Measurements from ENCODE around the gene RFXAP. TPM values are rescaled to one million over a fixed set of nuclear protein-coding genes. Genes with fewer than 3 reads are reported as not detected.

The RFXAP gene, protein sequence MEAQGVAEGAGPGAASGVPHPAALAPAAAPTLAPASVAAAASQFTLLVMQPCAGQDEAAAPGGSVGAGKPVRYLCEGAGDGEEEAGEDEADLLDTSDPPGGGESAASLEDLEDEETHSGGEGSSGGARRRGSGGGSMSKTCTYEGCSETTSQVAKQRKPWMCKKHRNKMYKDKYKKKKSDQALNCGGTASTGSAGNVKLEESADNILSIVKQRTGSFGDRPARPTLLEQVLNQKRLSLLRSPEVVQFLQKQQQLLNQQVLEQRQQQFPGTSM
- 3.7 and 3.8 TPM in 2 replicates for total RNA-seq (ENCODE audit: low replicate concordance)

DNA sequence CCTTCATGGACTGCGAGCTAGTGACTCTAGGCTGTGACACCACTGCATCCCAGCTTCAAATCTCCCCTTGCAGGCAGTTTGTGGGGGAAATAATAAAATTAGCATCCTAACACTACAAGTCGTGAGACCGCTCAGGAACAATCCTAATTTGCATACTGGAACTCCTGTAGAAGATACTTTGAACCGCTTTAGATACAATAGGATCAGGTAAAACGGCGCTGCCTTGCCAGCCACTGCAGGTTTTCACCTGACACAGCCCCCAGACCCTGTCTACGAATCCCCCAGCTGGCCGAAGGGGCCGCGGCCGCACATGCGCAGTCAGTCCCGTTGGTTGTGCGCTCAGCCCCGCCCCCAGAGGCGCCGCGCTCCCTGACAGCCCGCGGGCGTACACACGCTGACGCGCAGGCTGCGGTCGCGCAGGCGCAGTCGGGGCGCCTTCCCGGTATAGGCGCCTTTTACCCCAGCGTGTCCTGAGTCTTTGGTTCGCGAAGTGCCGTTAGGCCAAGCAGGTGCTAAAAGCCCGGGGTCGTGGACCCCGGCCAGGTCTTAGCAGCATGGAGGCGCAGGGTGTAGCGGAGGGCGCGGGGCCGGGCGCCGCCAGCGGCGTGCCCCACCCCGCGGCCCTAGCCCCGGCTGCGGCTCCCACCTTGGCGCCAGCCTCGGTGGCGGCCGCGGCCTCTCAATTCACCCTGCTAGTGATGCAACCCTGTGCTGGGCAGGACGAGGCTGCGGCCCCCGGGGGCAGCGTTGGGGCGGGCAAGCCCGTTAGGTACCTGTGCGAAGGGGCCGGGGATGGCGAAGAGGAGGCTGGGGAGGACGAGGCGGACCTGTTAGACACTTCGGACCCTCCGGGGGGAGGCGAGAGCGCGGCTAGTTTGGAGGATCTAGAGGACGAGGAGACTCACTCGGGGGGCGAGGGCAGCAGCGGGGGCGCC is at the start of gene RFXAP:
Gene RFXAP, plus strand, starts transcription at position 419 of the 935 bp plus-strand sequence. Its CDS starts 136 bp downstream, at position 555.
- H3K4me3 ChIP-seq (ENCODE audit: low read depth, low read length): peak within 1 kb of the TSS; percentile 79
- TF ChIP-seq, protein P1, sequence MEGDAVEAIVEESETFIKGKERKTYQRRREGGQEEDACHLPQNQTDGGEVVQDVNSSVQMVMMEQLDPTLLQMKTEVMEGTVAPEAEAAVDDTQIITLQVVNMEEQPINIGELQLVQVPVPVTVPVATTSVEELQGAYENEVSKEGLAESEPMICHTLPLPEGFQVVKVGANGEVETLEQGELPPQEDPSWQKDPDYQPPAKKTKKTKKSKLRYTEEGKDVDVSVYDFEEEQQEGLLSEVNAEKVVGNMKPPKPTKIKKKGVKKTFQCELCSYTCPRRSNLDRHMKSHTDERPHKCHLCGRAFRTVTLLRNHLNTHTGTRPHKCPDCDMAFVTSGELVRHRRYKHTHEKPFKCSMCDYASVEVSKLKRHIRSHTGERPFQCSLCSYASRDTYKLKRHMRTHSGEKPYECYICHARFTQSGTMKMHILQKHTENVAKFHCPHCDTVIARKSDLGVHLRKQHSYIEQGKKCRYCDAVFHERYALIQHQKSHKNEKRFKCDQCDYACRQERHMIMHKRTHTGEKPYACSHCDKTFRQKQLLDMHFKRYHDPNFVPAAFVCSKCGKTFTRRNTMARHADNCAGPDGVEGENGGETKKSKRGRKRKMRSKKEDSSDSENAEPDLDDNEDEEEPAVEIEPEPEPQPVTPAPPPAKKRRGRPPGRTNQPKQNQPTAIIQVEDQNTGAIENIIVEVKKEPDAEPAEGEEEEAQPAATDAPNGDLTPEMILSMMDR (IDR thresholded peaks at IDR 0.05; ENCODE audit: insufficient read depth, low read length): no peak
- peak; percentile 84 for DNase-seq (ENCODE audit: low read depth)

DNA sequence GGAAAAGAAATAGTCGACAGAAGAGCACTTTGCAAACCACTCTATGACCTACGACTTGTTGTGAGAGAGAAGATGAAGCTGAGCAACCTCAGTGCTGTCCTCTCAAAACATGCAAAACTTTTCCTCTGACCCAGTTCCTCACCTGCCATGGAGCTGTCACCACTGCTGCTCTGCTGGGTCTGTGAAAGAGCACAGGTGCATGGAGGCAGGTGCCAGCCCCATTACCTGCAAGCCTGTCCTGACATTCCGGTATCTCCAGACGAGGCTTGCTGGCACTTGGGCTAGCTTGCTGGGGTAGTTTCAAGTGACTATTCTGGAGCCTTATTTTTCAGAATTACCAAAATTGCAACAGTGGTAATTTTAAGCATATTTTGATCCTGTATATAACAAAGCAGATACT is 49.5 kb upstream of the RFXAP start:
- H3K4me3 ChIP-seq (ENCODE audit: low read depth, low read length): no peak overlapping the region
- TF ChIP-seq, protein P1 (IDR thresholded peaks at IDR 0.05; ENCODE audit: insufficient read depth, low read length): no peak
- DNase-seq (ENCODE audit: low read depth): no peak

DNA sequence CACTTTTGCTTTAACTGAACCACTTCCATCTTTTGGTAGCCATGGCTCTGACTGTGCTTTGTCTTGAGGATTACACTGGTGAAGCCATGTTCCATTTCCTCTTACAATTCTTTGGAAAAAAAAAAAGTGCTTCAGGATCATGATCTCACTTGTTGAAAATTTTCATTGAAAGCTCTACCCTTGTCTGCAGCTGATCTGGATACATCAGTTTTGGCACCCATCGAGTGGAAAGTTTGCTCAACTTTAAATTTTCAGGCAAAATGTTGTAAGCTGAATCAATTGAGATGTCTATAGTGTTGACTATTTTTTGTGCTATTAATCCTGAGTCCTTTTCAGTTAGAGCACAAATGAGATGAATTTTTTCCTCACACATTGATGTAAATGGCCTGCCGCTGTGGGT is 48.3 kb upstream of the RFXAP start:
- peak; percentile 13 for DNase-seq (ENCODE audit: low read depth)
- H3K4me3 ChIP-seq (ENCODE audit: low read depth, low read length): no peak overlapping the region
- TF ChIP-seq, protein P1 (IDR thresholded peaks at IDR 0.05; ENCODE audit: insufficient read depth, low read length): no peak

DNA sequence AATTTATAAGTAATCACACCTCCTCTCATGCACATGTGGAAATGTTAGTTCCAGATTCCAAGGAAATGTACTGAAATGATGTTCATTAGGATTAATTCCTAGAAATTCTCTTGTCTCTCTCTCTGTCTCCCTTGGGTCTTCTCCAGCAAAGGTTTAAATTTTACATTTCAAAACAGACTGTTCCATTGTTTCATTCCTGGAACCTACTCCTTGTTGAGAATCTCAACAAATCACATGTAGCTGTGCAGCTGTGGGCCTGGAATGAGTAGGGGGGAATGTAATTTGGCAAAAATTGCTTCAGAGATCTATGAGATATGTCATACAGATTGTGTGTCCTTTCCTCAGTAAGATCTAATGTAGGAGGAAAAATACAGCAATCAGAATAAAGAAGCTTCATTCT is 46.2 kb upstream of the RFXAP start:
- TF ChIP-seq, protein P1 (IDR thresholded peaks at IDR 0.05; ENCODE audit: insufficient read depth, low read length): no peak
- no peak for DNase-seq (ENCODE audit: low read depth)
- H3K4me3 ChIP-seq (ENCODE audit: low read depth, low read length): no peak overlapping the region

DNA sequence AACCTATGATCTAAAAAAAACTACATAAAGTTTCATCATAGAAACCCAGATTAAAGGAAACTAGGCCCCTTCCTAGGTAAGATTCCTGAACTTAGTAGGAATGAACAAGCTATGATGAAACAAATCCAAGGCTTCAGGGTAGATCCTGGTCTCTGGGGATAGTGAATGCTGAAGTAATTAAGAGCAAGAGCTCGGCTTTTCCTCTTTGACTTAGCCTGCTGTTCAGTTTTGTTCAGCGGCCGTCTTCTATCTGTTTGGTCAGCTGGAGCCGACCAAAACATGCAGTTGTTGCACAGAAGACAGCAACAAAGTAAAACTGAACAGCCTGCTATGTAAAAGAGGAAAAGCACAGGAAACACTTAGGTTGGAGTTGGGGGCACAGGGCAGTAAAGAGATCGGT is 44.1 kb upstream of the RFXAP start:
- DNase-seq (ENCODE audit: low read depth): peak; percentile 21
- TF ChIP-seq, protein P1 (IDR thresholded peaks at IDR 0.05; ENCODE audit: insufficient read depth, low read length): no peak
- H3K4me3 ChIP-seq (ENCODE audit: low read depth, low read length): no peak overlapping the region

DNA sequence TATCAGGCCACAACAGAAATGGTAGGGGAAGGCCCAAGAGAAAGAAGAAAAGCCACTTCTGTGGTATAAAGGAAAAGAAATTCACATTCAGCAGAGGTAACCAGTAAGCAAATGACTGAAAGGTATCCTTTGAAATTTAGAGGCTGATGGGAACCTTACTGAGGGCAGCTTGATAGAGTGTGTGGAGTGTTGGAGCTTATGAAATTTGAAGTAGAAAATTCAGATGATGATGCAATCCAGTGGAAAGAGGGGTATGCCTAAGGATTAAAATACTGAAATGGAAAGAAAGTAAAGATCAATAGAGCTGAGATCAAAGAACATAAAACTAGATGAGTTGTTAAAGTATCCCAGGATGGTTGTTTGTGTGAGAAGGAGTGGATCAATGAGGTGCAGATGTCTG is 42.8 kb upstream of the RFXAP start:
- no peak overlapping the region for H3K4me3 ChIP-seq (ENCODE audit: low read depth, low read length)
- TF ChIP-seq, protein P1 (IDR thresholded peaks at IDR 0.05; ENCODE audit: insufficient read depth, low read length): no peak
- DNase-seq (ENCODE audit: low read depth): no peak
